Measurements from ENCODE around the gene PDZRN3. TPM values are rescaled to one million over a fixed set of nuclear protein-coding genes. Genes with fewer than 3 reads are reported as not detected.

The PDZRN3 gene
- polyA plus RNA-seq, 2 of the 4 experiments (the other 2 are of a cell fraction), result not detected

- 0% methylated on average over 3 of the region's 3 CpGs for WGBS (ENCODE audit: missing lambda C conversion rate)
- Histone ChIP-seq H3K4me1 (no peaks in the 10 kb centered on the region), H3K4me3 (no peak overlapping the region), H3K9me3 (0 out of 3 replicates have a peak, but pooled peaks cover 3% of the 10 kb centered on the region), H3K4me2 (no peak overlapping the region), H3K27ac (no peak overlapping the region)
- TF ChIP-seq FOSB (CRISPR knock-in tag; IDR thresholded peaks at IDR 0.05) (no peak), EHF (CRISPR knock-in tag; IDR thresholded peaks at IDR 0.05) (no peak), ZSCAN20 (CRISPR knock-in tag; IDR thresholded peaks at IDR 0.05) (no peak), ZC3H11A (IDR thresholded peaks at IDR 0.05) (no peak), JUNB (IDR thresholded peaks at IDR 0.05) (no peak)
- POLR2A ChIA-PET, result no interaction called here
- no peak for ATAC-seq
- CTCF ChIA-PET, result no interaction called here
- no peak for DNase-seq (ENCODE audit: low read depth in 1 of 2, low spot score in 1 of 2)
- no peak for FAIRE-seq
These were observed 144.5 kb downstream of the PDZRN3 start for GRCh38 chr3:73480187-73480672.

DNA sequence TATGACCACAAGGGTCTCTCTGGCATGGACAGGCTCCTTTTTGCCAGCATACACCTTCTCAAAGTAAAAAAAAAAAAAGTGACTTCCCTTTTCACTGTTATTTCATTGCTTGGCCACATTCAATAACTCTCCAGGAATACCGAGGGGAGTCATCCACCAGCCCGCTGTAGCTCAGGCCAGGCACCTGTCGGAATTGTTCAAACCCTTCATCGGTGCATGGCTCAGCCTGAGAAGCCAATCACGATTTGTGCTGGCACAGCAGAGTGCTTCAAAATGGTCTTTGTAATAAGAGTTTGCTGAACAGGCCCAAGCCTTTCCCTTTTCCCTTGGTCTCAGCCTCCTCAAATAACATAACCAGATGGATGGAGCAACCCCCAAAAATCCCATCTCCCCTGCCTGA lies 145.4 kb downstream of the PDZRN3 start:
- FAIRE-seq (no peak), DNase-seq (ENCODE audit: low read depth in 1 of 2, low spot score in 1 of 2) (no peak), ATAC-seq (no peak)
- no peak overlapping the region for H3K4me3 ChIP-seq
- 8% methylated on average over 5 of the region's 5 CpGs for WGBS (ENCODE audit: missing lambda C conversion rate)
- CTCF ChIA-PET, result no interaction called here
- 0 out of 3 replicates have a peak, but pooled peaks cover 3% of the 10 kb centered on the region for H3K9me3 ChIP-seq
- no peak overlapping the region for H3K4me2 ChIP-seq
- H3K27ac ChIP-seq, result no peak overlapping the region
- POLR2A ChIA-PET, result no interaction called here
- no peaks in the 10 kb centered on the region for H3K4me1 ChIP-seq
- TF ChIP-seq HOXA7 (CRISPR knock-in tag; IDR thresholded peaks at IDR 0.05) (no peak), ESRRA (IDR thresholded peaks at IDR 0.05; ENCODE audit: borderline replicate concordance, low read length) (no peak), NFE2L2 (conservative IDR thresholded peaks at IDR 0.05; ENCODE audit: low read length) (no peak), SMC3 (IDR thresholded peaks at IDR 0.05) (no peak), ZNF302 (CRISPR knock-in tag; IDR thresholded peaks at IDR 0.05) (no peak), PHF8 (IDR thresholded peaks at IDR 0.05; ENCODE audit: borderline replicate concordance, low read depth) (no peak), SREBF2 (IDR thresholded peaks at IDR 0.05) (no peak), CBX8 (IDR thresholded peaks at IDR 0.05) (no peak), ELK1 (IDR thresholded peaks at IDR 0.05; ENCODE audit: low read depth, low read length) (no peak), MAX (IDR thresholded peaks at IDR 0.05) (no peak), MAFK (IDR thresholded peaks at IDR 0.05; ENCODE audit: partially characterized antibody) (no peak), RARB (CRISPR knock-in tag; IDR thresholded peaks at IDR 0.05) (no peak), GATA3 (IDR thresholded peaks at IDR 0.05; ENCODE audit: borderline replicate concordance) (no peak), POLR2A (IDR thresholded peaks at IDR 0.05; ENCODE audit: low read length) (no peak), TFCP2L1 (CRISPR knock-in tag; IDR thresholded peaks at IDR 0.05) (no peak), POLR2AphosphoS2 (conservative IDR thresholded peaks at IDR 0.05; ENCODE audit: low read length) (no peak)
- TF ChIP-seq, protein P1, sequence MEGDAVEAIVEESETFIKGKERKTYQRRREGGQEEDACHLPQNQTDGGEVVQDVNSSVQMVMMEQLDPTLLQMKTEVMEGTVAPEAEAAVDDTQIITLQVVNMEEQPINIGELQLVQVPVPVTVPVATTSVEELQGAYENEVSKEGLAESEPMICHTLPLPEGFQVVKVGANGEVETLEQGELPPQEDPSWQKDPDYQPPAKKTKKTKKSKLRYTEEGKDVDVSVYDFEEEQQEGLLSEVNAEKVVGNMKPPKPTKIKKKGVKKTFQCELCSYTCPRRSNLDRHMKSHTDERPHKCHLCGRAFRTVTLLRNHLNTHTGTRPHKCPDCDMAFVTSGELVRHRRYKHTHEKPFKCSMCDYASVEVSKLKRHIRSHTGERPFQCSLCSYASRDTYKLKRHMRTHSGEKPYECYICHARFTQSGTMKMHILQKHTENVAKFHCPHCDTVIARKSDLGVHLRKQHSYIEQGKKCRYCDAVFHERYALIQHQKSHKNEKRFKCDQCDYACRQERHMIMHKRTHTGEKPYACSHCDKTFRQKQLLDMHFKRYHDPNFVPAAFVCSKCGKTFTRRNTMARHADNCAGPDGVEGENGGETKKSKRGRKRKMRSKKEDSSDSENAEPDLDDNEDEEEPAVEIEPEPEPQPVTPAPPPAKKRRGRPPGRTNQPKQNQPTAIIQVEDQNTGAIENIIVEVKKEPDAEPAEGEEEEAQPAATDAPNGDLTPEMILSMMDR (IDR thresholded peaks at IDR 0.05), result no peak
- TF ChIP-seq, protein P2, sequence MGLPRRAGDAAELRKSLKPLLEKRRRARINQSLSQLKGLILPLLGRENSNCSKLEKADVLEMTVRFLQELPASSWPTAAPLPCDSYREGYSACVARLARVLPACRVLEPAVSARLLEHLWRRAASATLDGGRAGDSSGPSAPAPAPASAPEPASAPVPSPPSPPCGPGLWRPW (IDR thresholded peaks at IDR 0.05), result no peak

- no peak for DNase-seq (ENCODE audit: low read depth in 1 of 2, low spot score in 1 of 2)
- POLR2A ChIA-PET, result no interaction called here
- Histone ChIP-seq H3K4me1 (no peaks in the 10 kb centered on the region), H3K4me3 (no peak overlapping the region), H3K27ac (no peak overlapping the region), H3K4me2 (no peak overlapping the region), H3K9me3 (0 out of 3 replicates have a peak, but pooled peaks cover 3% of the 10 kb centered on the region)
- ATAC-seq, result no peak
- TF ChIP-seq JUN (IDR thresholded peaks at IDR 0.05) (no peak), CHD4 (IDR thresholded peaks at IDR 0.05; ENCODE audit: borderline replicate concordance) (no peak), HOXB5 (CRISPR knock-in tag; IDR thresholded peaks at IDR 0.05) (no peak), FOXS1 (CRISPR knock-in tag; IDR thresholded peaks at IDR 0.05) (no peak), CBX8 (IDR thresholded peaks at IDR 0.05) (no peak), EP300 (IDR thresholded peaks at IDR 0.05) (no peak), MAX (IDR thresholded peaks at IDR 0.05) (no peak), RAD21 (conservative IDR thresholded peaks at IDR 0.05 in 1 of 2, IDR thresholded peaks at IDR 0.05 in 1 of 2) (no peak), NR3C1 (IDR thresholded peaks at IDR 0.05) (no peak)
- TF ChIP-seq, protein P1 (IDR thresholded peaks at IDR 0.05), result no peak
- TF ChIP-seq, protein P3, sequence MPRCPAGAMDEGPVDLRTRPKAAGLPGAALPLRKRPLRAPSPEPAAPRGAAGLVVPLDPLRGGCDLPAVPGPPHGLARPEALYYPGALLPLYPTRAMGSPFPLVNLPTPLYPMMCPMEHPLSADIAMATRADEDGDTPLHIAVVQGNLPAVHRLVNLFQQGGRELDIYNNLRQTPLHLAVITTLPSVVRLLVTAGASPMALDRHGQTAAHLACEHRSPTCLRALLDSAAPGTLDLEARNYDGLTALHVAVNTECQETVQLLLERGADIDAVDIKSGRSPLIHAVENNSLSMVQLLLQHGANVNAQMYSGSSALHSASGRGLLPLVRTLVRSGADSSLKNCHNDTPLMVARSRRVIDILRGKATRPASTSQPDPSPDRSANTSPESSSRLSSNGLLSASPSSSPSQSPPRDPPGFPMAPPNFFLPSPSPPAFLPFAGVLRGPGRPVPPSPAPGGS (IDR thresholded peaks at IDR 0.05), result no peak
- CTCF ChIA-PET, result no interaction called here
- 0% methylated on average over 1 of the region's 1 CpG for WGBS (ENCODE audit: missing lambda C conversion rate)
- no peak for FAIRE-seq
These were observed 145.9 kb downstream of the PDZRN3 start for GRCh38 chr3:73478858-73479257.
